HG03558 (cell line): ENCODE measurements around the gene QRFP.
A peak's percentile ranks its signal among the peaks of the same experiment; 100 is the strongest.

Experiments used
- ATAC-seq: cut with Tn5 transposase; IDR thresholded peaks from one replicate; pipeline ENCODE4 v1.9.1; 2021; ENCODE audit warnings: moderate number of reproducible peaks; ENCODE audit not compliant: unreplicated experiment; ENCODE audit errors: extremely low read depth

The QRFP gene

DNA sequence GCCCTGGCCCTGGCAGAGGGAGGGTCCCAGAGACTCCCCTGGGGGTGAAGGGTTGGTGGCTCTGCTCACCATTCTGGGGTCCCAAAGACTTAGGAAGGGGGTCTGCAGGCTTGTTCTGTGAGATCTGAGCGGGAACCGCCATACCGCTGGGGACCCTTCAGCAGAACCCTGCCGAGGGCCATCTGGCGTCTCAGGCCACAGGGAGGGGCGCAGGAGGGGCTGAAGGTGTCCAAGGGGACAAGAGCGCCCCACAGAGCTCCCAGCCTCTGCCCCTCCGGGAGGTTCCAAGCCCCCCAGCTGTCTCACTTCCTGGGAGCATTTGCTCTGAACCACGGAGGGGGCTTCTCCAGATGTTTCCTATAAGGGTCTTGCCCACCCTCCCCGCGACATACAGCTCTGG is 37.6 kb upstream of the QRFP start:
- ATAC-seq = no peak

DNA sequence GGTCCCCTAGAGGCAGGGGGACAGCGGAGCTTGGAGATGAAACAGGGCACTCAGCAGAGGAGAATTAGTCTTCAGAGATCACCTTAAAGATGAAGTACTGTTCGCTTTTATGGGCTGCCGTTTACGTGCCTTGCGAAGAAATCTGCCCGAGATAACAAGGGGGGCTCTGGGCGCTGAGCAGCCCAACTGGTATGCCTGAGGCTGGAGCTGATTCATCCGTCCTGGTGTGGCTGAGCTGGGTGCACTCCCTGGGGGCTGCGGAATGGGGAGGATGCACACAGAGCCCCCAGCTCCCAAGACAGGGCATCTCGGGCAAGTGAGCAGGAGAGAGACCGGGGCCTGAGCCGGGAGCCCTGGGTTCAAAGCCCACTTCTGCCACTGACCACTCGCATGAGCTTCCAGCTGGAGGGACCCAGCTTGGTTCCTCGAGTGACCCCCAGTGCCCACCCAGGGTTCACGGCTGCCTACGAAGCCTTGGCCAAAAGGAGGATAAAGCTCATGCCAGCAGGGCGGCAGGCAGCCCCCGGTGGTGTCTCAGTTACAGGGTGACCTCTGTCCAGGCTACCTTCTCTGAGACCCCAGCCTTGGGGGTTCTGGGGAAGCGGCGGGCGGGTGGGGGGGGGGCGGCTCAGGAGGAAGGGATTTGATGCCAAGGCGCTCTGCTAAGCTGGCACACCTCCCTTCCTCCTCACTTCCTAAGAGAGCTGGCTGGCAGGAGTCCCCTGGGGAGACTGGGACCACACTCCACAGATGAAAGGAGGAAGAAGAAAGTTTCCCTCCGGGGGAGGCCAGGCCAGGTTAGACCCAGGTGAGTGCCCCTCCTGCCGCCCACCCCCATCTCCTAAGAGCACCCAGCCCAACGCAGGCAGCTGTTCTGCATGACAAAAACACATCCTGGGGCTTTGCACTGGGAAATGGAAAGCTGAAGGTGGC is 36.8 kb upstream of the QRFP start:
- ATAC-seq = no peak

DNA sequence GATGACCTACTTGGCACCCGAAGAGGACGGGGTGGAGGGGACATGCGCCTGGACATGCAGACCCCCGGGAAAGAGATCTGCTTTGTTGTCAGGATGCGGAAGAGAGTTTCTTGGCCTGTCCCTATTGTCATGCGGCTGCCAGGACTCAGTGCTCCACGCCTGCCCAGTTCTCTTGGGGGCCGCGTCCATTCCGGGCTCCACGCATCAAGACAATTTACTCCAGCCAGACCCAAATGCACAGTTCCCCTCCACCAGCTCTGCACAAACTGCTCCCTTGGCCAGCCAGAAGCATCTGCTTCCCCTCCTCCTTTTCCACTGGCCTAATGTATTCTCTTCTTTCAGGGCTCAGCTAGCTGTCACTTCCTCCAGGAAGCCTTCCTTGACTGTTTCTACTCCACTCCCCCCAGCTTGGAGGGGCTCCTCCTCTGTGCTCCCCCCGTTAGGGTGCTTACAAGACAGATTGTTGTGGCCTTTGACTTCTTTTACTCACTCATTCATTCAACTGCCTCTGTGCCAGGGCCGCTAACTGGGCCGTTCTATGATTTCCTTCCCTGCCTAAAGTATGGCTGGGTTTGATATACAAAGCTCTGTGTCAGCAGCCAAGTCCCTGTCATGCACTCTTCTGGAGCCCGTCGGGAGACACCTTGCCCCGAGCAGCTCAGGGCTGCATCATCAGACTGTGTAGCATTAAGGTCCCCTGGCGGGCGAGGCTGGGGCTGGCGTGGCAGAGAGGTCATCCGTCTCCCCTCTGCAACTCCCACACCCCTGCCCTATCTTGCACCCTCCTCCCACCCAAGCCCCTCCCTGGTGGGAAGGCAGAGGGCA is 35.9 kb upstream of the QRFP start:
- ATAC-seq = no peak

DNA sequence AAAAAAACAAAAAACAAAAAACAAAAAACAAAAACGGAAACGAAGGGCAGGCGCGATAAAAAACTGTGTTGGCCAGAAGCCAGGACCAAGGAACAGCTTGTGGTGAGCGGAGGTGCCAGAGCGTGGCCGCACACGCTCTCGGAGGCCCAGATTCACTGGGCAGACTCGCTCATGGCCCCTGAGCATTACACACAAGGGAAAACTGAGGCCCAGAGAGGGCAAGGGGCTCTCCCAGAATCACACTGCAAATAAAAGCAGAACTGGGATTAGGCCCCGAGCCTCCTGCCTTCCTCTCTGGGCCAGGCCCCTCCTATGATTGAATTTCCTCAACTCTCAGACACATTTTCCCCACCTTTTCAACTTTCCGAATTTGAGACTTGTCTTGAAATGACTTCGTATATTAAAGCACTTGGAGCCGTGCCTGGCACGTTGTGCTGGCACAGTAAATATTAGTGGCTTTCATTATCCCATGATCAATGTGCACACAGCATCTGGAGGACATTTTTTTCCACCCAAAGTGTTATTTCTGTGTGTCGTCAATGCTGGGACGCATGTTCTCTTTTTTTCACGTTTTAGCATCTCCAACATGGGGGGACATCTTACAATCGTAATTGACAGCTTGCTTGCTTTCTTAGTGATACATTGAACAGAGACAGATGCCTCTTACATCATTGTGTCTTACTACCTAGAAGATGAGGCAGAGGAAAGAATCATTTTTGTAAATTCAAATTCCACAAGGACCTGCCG is 35.1 kb upstream of the QRFP start:
- no peak for ATAC-seq

DNA sequence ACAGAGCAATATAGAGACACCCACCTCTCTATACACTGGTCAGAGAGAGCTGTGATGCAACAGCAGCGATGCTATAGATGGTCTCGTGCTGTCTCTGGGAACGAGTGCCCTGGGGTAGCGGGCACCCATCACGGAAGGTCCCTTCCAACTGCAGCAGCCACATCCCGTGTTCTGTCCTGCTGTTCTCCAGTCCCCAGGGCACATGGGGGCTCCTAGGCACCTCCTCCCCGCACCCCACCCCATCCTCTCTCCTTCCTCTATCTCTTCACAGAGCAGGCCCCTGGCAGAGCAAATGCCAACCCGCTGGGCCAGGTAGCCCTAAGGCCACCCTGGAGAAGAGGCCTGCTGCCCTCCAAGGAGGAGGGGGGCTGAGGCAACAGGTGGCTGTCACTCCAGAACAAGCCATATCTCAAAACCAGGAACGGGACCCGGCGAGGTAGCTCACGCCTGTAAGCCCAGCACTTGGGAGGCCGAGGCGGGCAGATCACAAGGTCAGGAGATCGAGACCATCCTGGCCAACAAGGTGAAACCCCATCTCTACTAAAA is 34.3 kb upstream of the QRFP start:
- no peak for ATAC-seq

DNA sequence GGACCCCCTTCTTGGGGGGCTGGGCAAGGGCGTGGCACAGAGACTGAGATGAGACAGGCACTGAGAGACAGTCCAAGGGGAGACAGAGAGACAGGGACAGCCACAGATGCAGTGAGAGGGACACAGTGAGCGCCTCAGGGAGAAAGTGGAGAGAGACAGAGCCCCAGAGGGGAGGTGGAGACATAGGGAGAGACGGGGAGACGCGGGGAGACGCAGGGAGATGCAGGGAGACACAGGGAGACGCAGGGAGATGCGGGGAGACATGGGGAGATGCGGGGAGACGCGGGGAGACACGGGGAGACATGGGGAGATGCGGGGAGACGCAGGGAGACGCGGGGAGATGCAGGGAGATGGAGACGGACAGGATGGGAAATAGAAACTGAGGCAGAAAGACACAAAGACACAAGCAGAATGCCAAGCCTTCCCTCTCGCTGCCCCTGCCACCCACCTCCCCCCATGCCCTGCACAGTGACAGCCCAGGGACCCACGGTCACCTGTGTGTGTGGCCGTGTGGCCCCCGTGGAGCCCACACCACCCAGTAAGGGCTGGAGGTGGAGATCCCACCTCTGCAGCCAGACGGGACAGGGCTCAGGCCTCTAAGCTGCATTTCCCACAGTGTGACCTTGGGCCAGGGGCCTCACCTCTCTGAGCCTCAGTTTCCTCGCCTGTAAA is 33.7 kb upstream of the QRFP start:
- ATAC-seq = no peak

DNA sequence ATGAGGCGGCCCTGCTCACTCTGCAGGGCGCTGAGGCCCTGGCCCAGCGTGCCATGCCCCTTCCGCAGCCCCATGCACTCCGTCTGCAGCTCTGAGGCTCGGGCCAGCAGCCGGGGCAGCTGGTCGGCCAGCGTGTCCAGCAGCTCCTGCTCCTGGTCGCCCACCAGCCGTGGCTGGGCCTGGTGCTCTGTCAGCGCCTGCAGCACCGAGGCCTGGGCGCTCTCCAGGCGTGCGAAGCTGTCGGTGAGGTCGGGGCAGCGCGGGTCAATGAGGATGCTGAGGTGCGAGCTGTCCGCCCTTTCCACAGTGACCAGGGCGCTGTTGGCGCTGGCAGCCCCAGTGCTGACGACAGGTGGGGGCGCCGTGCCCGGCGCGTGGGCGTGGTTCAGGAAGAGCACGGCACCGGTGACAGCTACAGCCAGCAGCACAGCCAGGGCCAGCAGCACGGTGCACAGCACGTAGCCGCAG is 33.0 kb upstream of the QRFP start:
- ATAC-seq = no peak

DNA sequence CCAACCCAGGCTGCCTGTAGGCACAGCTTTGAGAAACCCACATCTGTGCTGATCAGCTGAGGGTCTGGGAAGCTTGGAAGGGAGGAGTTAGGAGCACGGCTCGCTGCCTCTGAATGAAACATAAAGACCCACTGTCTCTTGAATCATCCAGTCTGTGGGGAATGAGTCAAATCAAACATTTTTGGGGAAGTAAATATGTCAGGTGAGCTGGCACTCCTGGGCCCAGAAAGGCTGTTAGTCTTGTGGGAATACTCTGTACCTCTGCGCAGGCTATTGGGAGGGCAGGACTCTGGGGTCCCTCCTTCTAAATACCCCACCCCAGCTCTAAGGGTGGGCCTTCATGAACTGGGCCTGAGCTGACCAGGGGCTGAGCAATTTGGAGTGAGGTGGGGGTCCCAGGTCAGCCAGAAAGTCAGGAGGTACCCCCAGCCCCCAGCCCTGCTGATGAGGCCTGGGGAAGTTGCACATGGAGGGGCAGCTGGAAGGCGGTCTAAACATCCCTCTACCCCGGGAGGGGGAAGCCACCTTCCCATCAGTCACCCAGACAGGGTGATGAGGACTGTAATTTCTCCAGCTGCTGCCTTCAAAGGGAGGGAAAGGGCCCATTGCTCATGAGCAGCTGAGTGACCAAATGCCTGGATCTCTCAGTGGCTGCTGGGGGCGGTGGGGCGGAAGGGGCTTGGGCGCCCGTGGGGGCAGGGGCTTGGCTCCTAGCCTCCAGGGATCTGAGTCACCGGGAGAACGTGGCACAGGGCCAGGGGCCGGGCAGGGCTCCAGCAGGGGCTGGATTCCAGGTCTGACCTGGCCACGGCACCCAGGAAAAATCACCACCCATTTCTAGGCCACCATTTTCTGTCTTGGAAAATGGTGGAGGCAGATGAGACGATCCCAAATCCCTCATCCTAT is 31.6 kb upstream of the QRFP start:
- peak; percentile 41 for ATAC-seq

DNA sequence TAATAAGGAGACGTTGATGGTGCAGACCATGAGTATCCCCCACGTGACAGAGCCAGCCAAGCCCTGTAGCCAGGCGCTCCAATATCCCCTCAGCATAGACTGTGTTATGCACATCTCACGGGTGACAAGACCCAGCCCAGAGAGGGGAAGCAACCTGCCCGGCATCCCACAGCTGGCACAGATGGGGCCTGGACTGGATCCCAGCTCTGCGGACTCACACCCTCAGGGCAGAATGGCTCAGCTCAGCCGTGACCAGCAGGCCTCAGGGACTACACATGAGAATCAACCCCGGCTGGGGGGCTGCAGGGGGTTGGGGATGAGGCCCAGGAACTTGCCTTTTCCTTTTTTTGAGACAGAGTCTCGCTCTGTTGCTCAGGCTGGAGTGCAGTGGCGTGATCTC is 30.7 kb upstream of the QRFP start:
- no peak for ATAC-seq

DNA sequence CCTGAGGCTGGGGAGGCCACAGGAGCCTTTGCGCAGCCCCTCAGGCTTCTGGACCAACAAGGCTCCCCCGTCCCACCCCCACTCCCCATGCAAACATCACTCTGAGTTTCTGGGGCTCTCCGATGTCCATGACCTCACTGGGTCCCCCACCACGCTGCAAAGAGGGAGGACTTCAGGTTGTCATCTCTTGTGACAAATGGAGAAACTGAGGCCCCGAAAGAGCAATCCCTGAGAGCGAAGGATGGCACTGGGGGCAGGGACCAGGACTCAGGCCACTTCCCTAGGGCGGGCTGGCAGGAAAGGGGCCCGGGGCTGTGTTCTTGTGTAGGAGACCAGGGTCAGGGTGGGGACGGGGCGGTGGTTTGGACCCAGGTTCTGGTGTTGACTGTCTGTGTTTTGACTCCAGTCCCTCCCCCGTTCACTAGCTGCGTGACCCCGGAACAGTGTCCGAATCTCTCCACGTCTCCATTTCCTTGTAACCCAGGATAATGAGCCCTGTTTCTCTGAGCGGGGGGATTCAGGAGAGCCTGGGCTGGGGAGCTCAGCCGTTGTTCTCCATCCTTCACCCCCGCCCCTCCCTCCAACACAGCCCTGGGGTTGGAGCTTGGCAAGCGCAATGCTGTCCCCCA is 28.6 kb upstream of the QRFP start:
- no peak for ATAC-seq

DNA sequence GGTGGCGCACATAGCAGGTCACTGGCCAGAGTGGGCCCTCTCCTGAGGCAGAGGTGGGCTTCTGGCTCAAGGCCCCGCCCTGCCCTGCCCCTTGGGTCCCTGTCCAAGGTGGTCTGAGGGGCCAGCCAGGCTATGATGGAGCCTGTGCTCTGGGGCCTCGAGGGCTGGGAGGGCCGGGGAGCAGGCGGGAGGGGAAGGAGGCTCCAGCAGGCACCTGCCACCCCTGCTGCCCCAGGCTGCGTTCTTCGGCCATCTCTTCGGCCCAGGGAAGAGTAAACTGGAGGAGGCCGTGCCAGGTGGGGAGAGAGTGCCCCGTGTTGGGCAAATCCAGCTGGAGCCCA is 27.8 kb upstream of the QRFP start:
- ATAC-seq = no peak

DNA sequence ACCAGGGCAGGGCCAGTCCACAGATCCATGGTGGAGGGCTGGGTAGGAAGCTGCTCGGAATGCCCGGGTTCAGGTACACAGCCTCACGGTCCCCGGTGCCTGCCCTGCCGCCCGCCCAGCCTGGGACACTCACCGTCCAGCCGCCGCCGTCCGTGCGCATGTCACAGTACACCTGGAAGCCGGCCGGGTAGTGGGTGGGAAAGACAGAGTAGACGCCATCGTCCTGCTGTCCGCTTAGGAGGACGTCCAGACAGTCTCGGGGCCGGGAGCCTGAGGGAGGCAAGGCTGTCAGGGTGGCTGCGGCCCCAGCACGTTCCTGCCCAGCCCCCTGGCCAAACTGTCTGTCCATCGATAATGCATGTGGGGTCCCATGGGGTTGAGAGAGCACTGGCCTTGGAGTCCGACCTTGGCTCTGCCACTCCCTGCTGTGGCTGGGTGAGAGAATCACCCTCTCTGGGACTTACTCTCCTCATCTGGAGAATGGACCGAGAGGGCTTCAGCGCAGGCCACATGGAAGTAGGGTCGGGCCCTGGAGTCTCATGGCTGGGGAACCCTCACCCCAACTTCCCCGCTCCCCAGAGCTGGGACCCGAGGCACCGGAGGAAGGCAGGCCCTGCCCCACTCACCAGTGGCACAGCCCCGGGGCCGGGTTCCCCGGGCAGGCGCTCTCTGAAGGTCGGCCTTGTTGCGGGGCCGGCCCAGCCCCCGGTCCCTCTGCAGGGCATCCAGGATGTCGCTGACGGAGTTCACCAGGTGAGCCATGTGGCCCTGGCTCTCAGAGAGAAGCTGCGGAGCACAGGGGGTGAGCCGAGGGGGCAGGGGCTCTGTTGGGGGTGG is 27.2 kb upstream of the QRFP start:
- ATAC-seq = no peak

DNA sequence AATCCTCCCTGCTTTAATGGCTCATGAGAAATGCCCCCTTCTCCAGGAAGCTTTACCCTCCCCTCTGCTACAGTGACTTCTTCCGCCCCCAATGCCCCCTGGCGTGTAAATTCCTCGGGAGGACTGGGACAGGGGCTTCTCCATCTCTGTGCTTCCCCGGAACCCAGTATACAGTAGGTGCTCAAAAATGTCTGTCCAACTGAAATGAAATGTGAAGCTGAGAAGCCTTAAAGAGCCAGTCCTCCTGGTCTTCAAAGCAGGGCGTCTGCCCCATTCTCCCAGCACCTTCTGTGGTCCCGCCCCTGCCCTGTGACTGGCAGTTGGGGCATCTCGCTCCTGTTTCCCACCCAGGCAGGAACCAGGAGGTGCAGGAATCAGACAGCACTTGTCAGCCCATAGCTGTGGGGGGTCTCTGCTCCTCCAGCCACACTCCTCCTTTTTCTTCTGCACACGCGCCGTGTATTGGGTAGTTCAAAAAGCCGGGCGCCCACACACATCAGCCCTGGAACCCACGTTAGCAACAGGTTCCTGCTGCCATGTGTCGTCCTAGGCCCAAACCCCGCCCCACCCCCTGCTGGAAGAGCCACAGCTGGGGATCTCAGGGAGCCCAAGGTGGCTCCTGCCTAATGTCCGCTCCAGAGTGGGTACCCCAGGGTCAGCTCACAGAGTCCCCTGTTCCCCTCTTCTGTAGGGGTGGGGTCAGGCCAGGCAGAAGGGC is 26.4 kb upstream of the QRFP start:
- no peak for ATAC-seq

DNA sequence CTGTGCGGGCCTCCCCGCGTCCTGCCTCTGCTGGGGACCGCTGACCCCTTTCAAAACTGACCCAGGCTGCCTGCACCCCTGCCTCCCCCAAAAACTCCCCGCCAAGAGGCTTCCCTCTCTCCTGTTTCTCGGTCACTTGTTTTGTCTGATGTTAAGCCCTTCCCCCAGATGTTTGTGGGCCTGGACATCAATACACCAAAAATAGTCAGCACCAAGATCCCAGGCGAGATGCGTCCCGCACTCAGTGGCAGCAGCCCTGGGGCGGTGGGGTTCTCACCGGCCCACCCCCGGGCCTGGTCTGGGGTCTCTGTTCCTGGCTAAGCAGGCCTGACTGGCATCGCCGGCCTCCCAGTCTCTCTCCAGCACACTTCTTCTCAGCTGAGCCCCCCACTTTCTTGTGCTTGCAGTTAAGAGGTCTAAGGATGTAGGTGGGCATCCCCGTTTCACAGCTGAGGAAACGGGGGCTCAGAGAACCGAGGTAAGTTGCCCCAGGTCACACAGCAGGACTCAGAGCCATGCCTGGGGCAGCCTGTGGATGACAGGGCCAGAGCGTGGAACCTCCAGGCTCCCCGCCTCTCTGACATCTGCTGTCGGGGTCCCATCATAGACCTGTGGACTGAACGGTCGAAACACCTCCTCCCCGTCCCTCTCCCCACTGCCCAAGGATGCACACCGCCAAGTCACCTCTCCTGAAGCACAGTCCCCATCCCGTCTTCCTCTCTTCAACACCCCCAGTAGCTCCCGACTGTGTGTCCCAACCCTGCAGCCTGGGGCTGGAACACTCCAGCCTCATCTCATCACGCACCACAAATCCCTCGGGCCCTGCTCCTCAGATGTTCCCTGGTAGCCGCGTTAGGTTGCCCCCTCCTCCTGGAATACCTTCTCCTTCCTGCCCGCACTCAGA is 25.6 kb upstream of the QRFP start:
- no peak for ATAC-seq

DNA sequence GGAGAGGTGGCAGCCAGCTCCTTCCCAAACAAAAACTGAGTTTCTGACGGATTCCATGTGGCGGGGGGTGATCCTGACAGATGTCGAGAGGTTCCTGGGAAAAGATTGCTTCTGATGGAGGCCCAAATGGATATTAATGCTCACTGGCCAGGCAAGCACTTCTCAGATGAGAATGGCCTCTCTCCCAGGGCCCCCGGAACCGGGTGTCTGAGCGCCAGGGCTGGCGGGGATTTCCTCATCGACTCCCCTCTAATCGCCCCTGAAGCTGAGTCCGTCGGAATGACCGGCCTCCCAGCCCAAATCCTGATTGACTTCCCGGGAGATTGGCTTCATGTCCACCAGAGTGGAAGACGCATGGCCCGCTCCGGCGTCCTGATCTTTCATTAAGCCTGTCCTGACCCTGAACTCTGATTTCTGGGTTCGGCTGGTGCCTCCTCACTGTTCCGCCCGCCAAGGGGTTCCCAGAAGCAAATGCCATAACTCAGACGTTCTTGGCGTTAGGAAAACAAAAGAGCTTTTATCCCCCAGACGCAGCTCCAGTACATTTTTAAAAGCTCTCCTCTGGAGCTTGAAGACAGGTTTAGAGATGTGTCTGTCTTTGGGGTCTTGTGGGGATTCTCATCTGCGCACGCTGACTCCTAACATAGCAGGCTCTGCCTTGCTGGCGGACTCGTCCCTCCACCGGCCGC is 24.8 kb upstream of the QRFP start:
- no peak for ATAC-seq
